ENCODE data around the gene CLCNKA.
"Not testable (repeated sequence)": the region's sequence is repeated elsewhere in the genome, so short reads cannot be mapped to it uniquely, and the experiment has no call there.

CLCNKA gene

DNA sequence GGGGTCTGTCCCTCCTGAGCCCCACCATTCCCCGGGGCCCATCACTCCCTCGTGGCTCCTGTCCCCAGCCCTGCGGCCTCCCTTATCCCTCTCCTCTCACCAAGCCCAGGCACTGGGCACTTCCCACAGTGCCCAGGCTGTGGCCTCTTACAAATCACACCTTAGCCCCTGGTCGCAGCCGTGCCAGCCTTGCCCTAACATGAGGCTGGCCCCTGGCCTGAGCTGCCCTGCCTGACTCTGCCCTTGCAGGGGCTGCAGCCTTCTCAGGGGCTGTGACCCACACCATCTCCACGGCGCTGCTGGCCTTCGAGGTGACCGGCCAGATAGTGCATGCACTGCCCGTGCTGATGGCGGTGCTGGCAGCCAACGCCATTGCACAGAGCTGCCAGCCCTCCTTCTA, 30.1 kb downstream of the CLCNKA start:
- not testable (repeated sequence) for H3K27ac ChIP-seq (ENCODE audit: insufficient read depth, low read length, poor library complexity, severe bottlenecking); H3K27me3 ChIP-seq (replicated peaks; ENCODE audit: control insufficient read depth, insufficient read depth, low read length, poor library complexity, severe bottlenecking); H3K4me3 ChIP-seq (ENCODE audit: insufficient read depth, low read depth, low read length, poor library complexity, severe bottlenecking); H3K9me3 ChIP-seq (ENCODE audit: control insufficient read depth, low read length); DNase-seq; H3K36me3 ChIP-seq (ENCODE audit: control insufficient read depth, insufficient read depth, low read length)
- H3K4me1 ChIP-seq (ENCODE audit: control insufficient read depth, insufficient read depth, low read length, poor library complexity, severe bottlenecking): peaks cover 12% of the 10 kb centered on the region

- no peak for DNase-seq
- no peaks in the 10 kb centered on the region for H3K27me3 ChIP-seq (replicated peaks; ENCODE audit: control insufficient read depth, insufficient read depth, low read length, poor library complexity, severe bottlenecking)
- H3K4me1 ChIP-seq (ENCODE audit: control insufficient read depth, insufficient read depth, low read length, poor library complexity, severe bottlenecking): peaks cover 5% of the 10 kb centered on the region
- no peak overlapping the region for H3K4me3 ChIP-seq (ENCODE audit: insufficient read depth, low read depth, low read length, poor library complexity, severe bottlenecking)
- H3K27ac ChIP-seq (ENCODE audit: insufficient read depth, low read length, poor library complexity, severe bottlenecking): no peak overlapping the region
- H3K36me3 ChIP-seq (ENCODE audit: control insufficient read depth, insufficient read depth, low read length): no peaks in the 10 kb centered on the region
- no peaks in the 10 kb centered on the region for H3K9me3 ChIP-seq (ENCODE audit: control insufficient read depth, low read length)
These were observed 32.1 kb downstream of the CLCNKA start for GRCh38 chr1:16053781-16054502.

DNA sequence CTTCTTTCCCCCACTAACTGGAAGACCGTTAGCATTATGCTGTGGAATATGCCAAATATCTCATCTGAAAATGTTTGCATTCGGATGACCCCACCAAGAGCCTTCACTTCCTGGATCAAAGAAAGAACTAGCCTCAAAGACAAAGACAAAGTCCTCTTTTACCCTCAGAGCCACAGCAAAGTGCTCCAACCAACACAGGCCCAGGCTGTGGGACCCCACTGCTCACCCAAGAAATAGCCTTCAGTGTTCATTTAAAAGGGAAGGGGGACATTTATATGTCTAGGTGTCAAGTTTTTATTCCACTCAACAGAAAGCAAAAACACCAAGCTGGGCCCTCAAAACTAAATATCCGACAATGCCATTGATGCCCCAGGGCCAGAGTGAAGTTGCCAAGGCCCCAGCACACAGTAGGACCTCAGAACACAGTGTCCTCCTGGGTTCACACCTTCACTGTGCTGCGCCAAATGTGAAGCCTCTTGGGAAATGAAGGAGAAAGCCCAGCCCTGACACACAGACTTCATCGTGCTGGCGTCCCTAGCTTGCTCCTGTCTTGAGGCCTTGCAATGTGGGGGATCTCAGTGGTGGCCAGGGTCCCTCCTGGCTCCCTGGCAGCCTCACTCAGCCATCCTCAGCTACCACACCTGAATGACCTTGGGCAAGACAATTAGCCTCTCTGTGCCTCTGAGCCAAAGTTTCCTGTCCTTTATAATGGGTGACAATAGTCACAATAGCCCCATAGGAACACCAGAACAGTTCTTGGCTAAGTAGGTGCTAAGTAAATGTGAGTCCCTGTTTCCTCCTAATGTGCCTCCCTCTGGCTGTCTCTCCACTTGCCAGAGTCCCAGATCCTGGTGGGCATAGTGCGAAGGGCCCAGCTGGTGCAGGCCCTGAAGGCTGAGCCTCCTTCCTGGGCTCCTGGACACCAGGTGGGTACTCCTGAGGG, 33.0 kb downstream of the CLCNKA start:
- no peak for DNase-seq
- H3K27me3 ChIP-seq (replicated peaks; ENCODE audit: control insufficient read depth, insufficient read depth, low read length, poor library complexity, severe bottlenecking): no peaks in the 10 kb centered on the region
- no peak overlapping the region for H3K4me3 ChIP-seq (ENCODE audit: insufficient read depth, low read depth, low read length, poor library complexity, severe bottlenecking)
- H3K4me1 ChIP-seq (ENCODE audit: control insufficient read depth, insufficient read depth, low read length, poor library complexity, severe bottlenecking): peaks cover 4% of the 10 kb centered on the region
- H3K9me3 ChIP-seq (ENCODE audit: control insufficient read depth, low read length): no peaks in the 10 kb centered on the region
- H3K27ac ChIP-seq (ENCODE audit: insufficient read depth, low read length, poor library complexity, severe bottlenecking): no peak overlapping the region
- no peaks in the 10 kb centered on the region for H3K36me3 ChIP-seq (ENCODE audit: control insufficient read depth, insufficient read depth, low read length)

- Histone ChIP-seq H3K36me3 (ENCODE audit: control insufficient read depth, insufficient read depth, low read length) (no peaks in the 10 kb centered on the region), H3K4me3 (ENCODE audit: insufficient read depth, low read depth, low read length, poor library complexity, severe bottlenecking) (no peak overlapping the region), H3K9me3 (ENCODE audit: control insufficient read depth, low read length) (no peaks in the 10 kb centered on the region), H3K4me1 (ENCODE audit: control insufficient read depth, insufficient read depth, low read length, poor library complexity, severe bottlenecking) (peaks cover 4% of the 10 kb centered on the region), H3K27me3 (replicated peaks; ENCODE audit: control insufficient read depth, insufficient read depth, low read length, poor library complexity, severe bottlenecking) (no peaks in the 10 kb centered on the region), H3K27ac (ENCODE audit: insufficient read depth, low read length, poor library complexity, severe bottlenecking) (no peak overlapping the region)
- peak; percentile 55 to 75 (median 59) for DNase-seq
These were observed 34.0 kb downstream of the CLCNKA start for GRCh38 chr1:16055613-16056520.

DNA sequence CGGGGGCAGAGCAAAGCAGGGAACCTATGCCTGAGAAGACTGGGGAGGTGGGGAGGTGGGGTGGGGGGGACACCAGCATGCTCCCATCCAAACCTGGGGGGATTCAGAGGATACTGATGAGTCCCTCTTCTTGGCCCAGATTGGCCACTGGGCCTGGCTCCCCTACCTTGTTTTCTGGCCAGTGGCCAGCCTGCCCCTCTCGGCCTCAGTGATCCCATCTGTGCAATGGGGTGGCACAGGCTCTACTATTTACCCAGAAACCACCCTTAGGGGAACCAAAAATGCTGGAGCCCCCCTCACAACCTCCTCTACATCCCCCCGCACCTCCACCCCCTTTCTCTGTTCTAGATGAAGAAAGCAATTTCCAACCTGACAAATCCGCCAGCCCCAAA, 34.7 kb downstream of the CLCNKA start:
- not testable (repeated sequence) for H3K27ac ChIP-seq (ENCODE audit: insufficient read depth, low read length, poor library complexity, severe bottlenecking); H3K27me3 ChIP-seq (replicated peaks; ENCODE audit: control insufficient read depth, insufficient read depth, low read length, poor library complexity, severe bottlenecking); H3K4me1 ChIP-seq (ENCODE audit: control insufficient read depth, insufficient read depth, low read length, poor library complexity, severe bottlenecking); DNase-seq; H3K36me3 ChIP-seq (ENCODE audit: control insufficient read depth, insufficient read depth, low read length); H3K9me3 ChIP-seq (ENCODE audit: control insufficient read depth, low read length); H3K4me3 ChIP-seq (ENCODE audit: insufficient read depth, low read depth, low read length, poor library complexity, severe bottlenecking)

- not testable (repeated sequence) for H3K27me3 ChIP-seq (replicated peaks; ENCODE audit: control insufficient read depth, insufficient read depth, low read length, poor library complexity, severe bottlenecking); H3K4me1 ChIP-seq (ENCODE audit: control insufficient read depth, insufficient read depth, low read length, poor library complexity, severe bottlenecking); H3K27ac ChIP-seq (ENCODE audit: insufficient read depth, low read length, poor library complexity, severe bottlenecking); H3K4me3 ChIP-seq (ENCODE audit: insufficient read depth, low read depth, low read length, poor library complexity, severe bottlenecking); DNase-seq; H3K36me3 ChIP-seq (ENCODE audit: control insufficient read depth, insufficient read depth, low read length); H3K9me3 ChIP-seq (ENCODE audit: control insufficient read depth, low read length)
These were observed 35.6 kb downstream of the CLCNKA start for GRCh38 chr1:16057314-16057915.

DNA sequence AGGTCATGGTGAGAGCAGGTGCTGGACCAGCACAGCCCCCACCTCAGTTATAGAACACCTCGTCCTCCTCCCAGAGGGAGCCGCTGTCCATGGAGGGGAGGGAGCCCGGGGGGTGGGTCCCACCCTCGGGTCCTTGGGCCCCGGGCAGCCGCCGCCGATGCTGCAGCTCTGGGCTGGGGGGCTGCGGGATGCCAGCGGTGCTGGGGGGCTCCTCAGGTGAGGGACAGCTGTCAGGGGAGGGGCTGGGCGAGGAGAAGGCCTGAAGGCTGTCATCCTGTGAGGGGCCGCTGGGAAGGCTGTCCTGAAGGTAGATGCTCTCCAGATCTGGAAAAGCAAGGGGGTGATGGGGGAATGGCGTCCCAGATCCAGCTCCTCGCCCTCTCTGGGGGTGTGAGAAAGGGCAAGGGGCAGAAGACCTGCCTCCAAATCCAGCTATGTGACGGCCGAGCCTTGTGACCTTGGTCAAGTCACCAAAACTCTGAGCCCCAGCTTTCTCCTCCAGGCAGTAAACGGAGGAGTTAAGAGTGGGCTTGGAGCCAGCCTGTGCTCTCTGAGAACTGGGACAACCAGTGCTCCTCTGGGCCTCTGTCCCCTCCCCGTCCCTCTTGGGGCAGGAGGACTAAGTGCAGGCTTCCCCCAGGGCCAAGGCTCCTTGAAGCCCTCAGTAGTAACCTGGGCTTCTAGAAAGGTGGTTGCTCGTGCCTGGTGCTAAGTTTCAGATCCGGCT, 36.7 kb downstream of the CLCNKA start:
- not testable (repeated sequence) for H3K9me3 ChIP-seq (ENCODE audit: control insufficient read depth, low read length); H3K27me3 ChIP-seq (replicated peaks; ENCODE audit: control insufficient read depth, insufficient read depth, low read length, poor library complexity, severe bottlenecking); DNase-seq; H3K4me3 ChIP-seq (ENCODE audit: insufficient read depth, low read depth, low read length, poor library complexity, severe bottlenecking); H3K27ac ChIP-seq (ENCODE audit: insufficient read depth, low read length, poor library complexity, severe bottlenecking); H3K4me1 ChIP-seq (ENCODE audit: control insufficient read depth, insufficient read depth, low read length, poor library complexity, severe bottlenecking); H3K36me3 ChIP-seq (ENCODE audit: control insufficient read depth, insufficient read depth, low read length)

DNA sequence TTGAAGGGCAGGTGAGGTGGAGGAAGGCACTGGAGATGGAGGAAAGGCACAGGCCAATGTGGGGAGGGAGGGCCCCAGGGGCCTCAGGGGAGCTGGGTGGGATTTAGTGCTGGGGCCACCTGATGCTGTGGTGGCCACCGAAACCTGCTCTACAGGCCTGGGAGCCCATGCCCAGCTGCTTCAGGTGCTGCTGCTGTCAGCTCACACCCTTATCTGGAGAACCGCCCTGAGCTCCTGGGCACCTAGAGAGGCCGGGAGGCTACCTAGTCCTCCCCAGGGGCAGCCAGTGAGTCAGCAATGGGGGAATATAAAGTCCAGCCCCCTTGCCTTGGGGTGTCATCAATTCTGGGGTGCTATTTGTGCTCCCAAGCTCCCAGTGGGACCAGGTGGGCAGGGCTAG, 39.4 kb downstream of the CLCNKA start:
- H3K36me3 ChIP-seq (ENCODE audit: control insufficient read depth, insufficient read depth, low read length): no peaks in the 10 kb centered on the region
- no peaks in the 10 kb centered on the region for H3K27me3 ChIP-seq (replicated peaks; ENCODE audit: control insufficient read depth, insufficient read depth, low read length, poor library complexity, severe bottlenecking)
- H3K9me3 ChIP-seq (ENCODE audit: control insufficient read depth, low read length): no peaks in the 10 kb centered on the region
- DNase-seq: no peak
- H3K4me1 ChIP-seq (ENCODE audit: control insufficient read depth, insufficient read depth, low read length, poor library complexity, severe bottlenecking): peaks cover 7% of the 10 kb centered on the region
- no peak overlapping the region for H3K4me3 ChIP-seq (ENCODE audit: insufficient read depth, low read depth, low read length, poor library complexity, severe bottlenecking)
- H3K27ac ChIP-seq (ENCODE audit: insufficient read depth, low read length, poor library complexity, severe bottlenecking): no peak overlapping the region

Measured in effector memory CD4-positive, alpha-beta T cell (primary cell).